Neural progenitor cell (in vitro differentiated cells): Measurements from ENCODE around the gene SLC12A7. TPM values are rescaled to one million over a fixed set of nuclear protein-coding genes. Genes with fewer than 3 reads are reported as not detected.
"Not testable (repeated sequence)": the region's sequence is repeated elsewhere in the genome, so short reads cannot be mapped to it uniquely, and the experiment has no call there.

ENCODE experiments used
- DNase-seq: peaks from one replicate; pipeline ENCODE4 v3.0.0-alpha.2; 2016; ENCODE audit warnings: low spot score
- H2AFZ ChIP-seq: fragments of 200-600 bp; sonication (generic); replicated peaks from 2 replicates; pipeline ENCODE4 v1.6.1; 2016; ENCODE audit warnings: antibody characterized with exemption
- H3F3A ChIP-seq: fragments of 200-600 bp; sonication (generic); 2 replicates; pipeline ENCODE4 v1.6.1; 2016; ENCODE audit warnings: antibody characterized with exemption, low read depth
- H3K27ac ChIP-seq: fragments of 200-600 bp; sonication (generic); 2 replicates; pipeline ENCODE4 v1.5.1; 2016; ENCODE audit warnings: mild to moderate bottlenecking
- H3K27me3 ChIP-seq: fragments of 200-600 bp; sonication (generic); 2 replicates; pipeline ENCODE4 v1.6.1; 2016; ENCODE audit warnings: mild to moderate bottlenecking, moderate library complexity
- H3K36me3 ChIP-seq: fragments of 200-600 bp; sonication (generic); 2 replicates; pipeline ENCODE4 v1.5.1; 2016
- H3K4me1 ChIP-seq: fragments of 200-600 bp; sonication (generic); 2 replicates; pipeline ENCODE4 v1.6.1; 2016; ENCODE audit warnings: mixed run types
- H3K4me2 ChIP-seq: fragments of 200-600 bp; sonication (generic); 2 replicates; pipeline ENCODE4 v1.6.1; 2016
- H3K4me3 ChIP-seq: fragments of 200-600 bp; sonication (generic); 2 replicates; pipeline ENCODE4 v1.5.1; 2016
- H3K79me2 ChIP-seq: fragments of 200-600 bp; sonication (generic); 2 replicates; pipeline ENCODE4 v1.6.1; 2016; ENCODE audit warnings: low read depth
- H3K9ac ChIP-seq: fragments of 200-600 bp; sonication (generic); 2 replicates; pipeline ENCODE4 v1.6.1; 2016
- H3K9me3 ChIP-seq: fragments of 200-600 bp; sonication (generic); 2 replicates; pipeline ENCODE4 v1.5.1; 2016; ENCODE audit warnings: low read depth
- H4K20me1 ChIP-seq: fragments of 200-600 bp; sonication (generic); 2 replicates; pipeline ENCODE4 v1.6.1; 2016; ENCODE audit warnings: low read depth
- H3K27ac Mint-ChIP-seq: 3 replicates; pipeline ENCODE4 v1.8.0; 2021; ENCODE audit warnings: mixed read lengths
- H3K27me3 Mint-ChIP-seq: 2 replicates; pipeline ENCODE4 v1.8.0; 2022; ENCODE audit warnings: low read depth, mild to moderate bottlenecking, inconsistent platforms, moderate library complexity, mixed read lengths; ENCODE audit not compliant: insufficient read depth
- H3K36me3 Mint-ChIP-seq: 3 replicates; pipeline ENCODE4 v1.8.0; 2021; ENCODE audit warnings: mixed read lengths
- H3K4me1 Mint-ChIP-seq: 3 replicates; pipeline ENCODE4 v1.8.0; 2021; ENCODE audit warnings: mixed read lengths
- H3K4me3 Mint-ChIP-seq: 3 replicates; pipeline ENCODE4 v1.8.0; 2021; ENCODE audit warnings: mild to moderate bottlenecking, moderate library complexity, mixed read lengths
- H3K9me3 Mint-ChIP-seq: 3 replicates; pipeline ENCODE4 v1.8.0; 2020; ENCODE audit warnings: mixed read lengths
- CTCF ChIP-seq: fragments of 200-600 bp; sonication (generic); IDR thresholded peaks from 2 replicates; pipeline ENCODE4 v1.5.1; 2017; ENCODE audit warnings: antibody characterized with exemption, mild to moderate bottlenecking
- EZH2 ChIP-seq: fragments of 200-600 bp; sonication (generic); IDR thresholded peaks from 2 replicates; pipeline ENCODE4 v1.6.1; 2017; ENCODE audit warnings: antibody characterized with exemption, mild to moderate bottlenecking, moderate library complexity
- EZH2phosphoT487 ChIP-seq: fragments of 200-600 bp; sonication (generic); IDR thresholded peaks from 2 replicates; pipeline ENCODE4 v1.6.1; 2017; ENCODE audit warnings: antibody characterized with exemption
- total RNA-seq: library from RNA; depleted of rRNA; stranded (reverse); fragments of >200 nt; gene quantifications from 2 replicates; pipeline ENCODE4 v1.2.3, GENCODE V29; 2015; ENCODE audit warnings: low replicate concordance

Gene SLC12A7
- total RNA-seq, 1 donor from 2014 or later, result 7.5 TPM

GRCh38 chr5:1159341-1159675, 47.4 kb upstream of the SLC12A7 start:
- no peak overlapping the region for H3K27ac ChIP-seq
- H3K4me1 Mint-ChIP-seq, result peaks cover 10% of the 10 kb centered on the region
- no peak for TF ChIP-seq EZH2
- no peak for TF ChIP-seq EZH2phosphoT487
- TF ChIP-seq CTCF, result no peak
- H3K27me3 ChIP-seq, result peaks cover 49% of the 10 kb centered on the region
- no peak for DNase-seq
- H3K9ac ChIP-seq, result no peak overlapping the region
- peaks cover 5% of the 10 kb centered on the region for H3K36me3 Mint-ChIP-seq
- H2AFZ ChIP-seq, result no peak overlapping the region
- H3F3A ChIP-seq, result peaks cover 2% of the 10 kb centered on the region
- H3K9me3 ChIP-seq, result no peaks in the 10 kb centered on the region
- peaks cover 3% of the 10 kb centered on the region for H3K4me1 ChIP-seq
- H4K20me1 ChIP-seq, result peaks cover 3% of the 10 kb centered on the region
- no peak overlapping the region for H3K4me3 ChIP-seq
- H3K9me3 Mint-ChIP-seq, result peaks cover 7% of the 10 kb centered on the region
- H3K27me3 Mint-ChIP-seq, result peaks cover 31% of the 10 kb centered on the region
- H3K79me2 ChIP-seq, result no peaks in the 10 kb centered on the region
- H3K36me3 ChIP-seq, result no peaks in the 10 kb centered on the region
- H3K27ac Mint-ChIP-seq, result no peak overlapping the region
- H3K4me2 ChIP-seq, result no peak overlapping the region
- no peak overlapping the region for H3K4me3 Mint-ChIP-seq

DNA sequence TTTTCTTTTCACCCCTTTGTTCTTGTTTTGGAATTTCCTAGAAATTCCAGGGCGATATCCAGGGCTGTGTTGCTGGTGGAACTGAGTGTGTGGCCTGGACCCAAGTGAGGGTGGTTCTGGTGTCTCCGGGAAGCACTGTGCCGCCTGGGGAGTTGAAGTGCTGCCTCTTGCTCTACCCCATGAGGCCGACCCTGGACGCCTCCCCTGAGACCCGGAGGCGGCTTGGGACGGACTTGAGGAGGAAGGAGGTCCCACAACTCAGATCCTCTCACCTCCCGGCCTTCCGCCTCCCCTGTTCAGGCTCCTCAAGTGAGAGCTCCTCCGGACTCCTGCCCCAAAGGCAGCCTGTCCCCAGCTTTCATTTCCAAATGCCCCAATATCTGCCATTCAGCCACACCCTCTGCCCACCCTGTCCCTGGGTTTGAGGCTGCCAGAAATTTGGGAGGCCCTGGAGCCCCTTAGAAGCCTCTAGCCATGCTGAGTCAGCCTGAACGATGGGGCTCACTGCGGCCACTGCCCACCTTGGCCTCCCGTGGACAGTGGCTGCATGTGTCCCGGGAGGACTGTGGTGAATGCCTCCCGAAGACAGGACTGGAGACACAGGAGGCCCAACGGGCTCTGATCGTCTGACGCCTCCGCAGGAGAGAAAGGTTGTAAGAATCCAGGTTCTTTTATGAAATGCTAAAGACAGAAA, 46.9 kb upstream of the SLC12A7 start:
- Mint-ChIP-seq H3K36me3 (peaks cover 5% of the 10 kb centered on the region), H3K27ac (no peak overlapping the region)

GRCh38 chr5:1157461-1157986, 45.7 kb upstream of the SLC12A7 start:
- H4K20me1 ChIP-seq, H3K4me3 ChIP-seq, H3K79me2 ChIP-seq, H3F3A ChIP-seq, H3K4me1 ChIP-seq, H3K36me3 ChIP-seq, H3K9ac ChIP-seq, H3K9me3 ChIP-seq, H2AFZ ChIP-seq, DNase-seq, H3K9me3 Mint-ChIP-seq, H3K4me2 ChIP-seq, H3K27ac Mint-ChIP-seq, H3K27ac ChIP-seq, H3K36me3 Mint-ChIP-seq: not testable (repeated sequence)
- H3K27me3 ChIP-seq, result peaks cover 66% of the 10 kb centered on the region
- Mint-ChIP-seq H3K27me3 (peaks cover 33% of the 10 kb centered on the region), H3K4me3 (peak overlapping the region; percentile 33), H3K4me1 (peaks cover 10% of the 10 kb centered on the region)

More for the DNA sequence above, 46.9 kb upstream of the SLC12A7 start:
- Histone ChIP-seq H3K4me1 (peaks cover 3% of the 10 kb centered on the region), H3F3A (peaks cover 2% of the 10 kb centered on the region), H3K79me2 (no peaks in the 10 kb centered on the region), H3K27ac (no peak overlapping the region), H3K27me3 (peaks cover 54% of the 10 kb centered on the region), H4K20me1 (peaks cover 3% of the 10 kb centered on the region), H2AFZ (no peak overlapping the region), H3K4me3 (no peak overlapping the region), H3K4me2 (no peak overlapping the region), H3K9ac (no peak overlapping the region), H3K9me3 (no peaks in the 10 kb centered on the region), H3K36me3 (no peaks in the 10 kb centered on the region)
- DNase-seq, result no peak
- Mint-ChIP-seq H3K27me3 (peaks cover 36% of the 10 kb centered on the region), H3K9me3 (peaks cover 7% of the 10 kb centered on the region), H3K4me1 (peaks cover 9% of the 10 kb centered on the region), H3K4me3 (no peak overlapping the region)
- TF ChIP-seq CTCF, result no peak

DNA sequence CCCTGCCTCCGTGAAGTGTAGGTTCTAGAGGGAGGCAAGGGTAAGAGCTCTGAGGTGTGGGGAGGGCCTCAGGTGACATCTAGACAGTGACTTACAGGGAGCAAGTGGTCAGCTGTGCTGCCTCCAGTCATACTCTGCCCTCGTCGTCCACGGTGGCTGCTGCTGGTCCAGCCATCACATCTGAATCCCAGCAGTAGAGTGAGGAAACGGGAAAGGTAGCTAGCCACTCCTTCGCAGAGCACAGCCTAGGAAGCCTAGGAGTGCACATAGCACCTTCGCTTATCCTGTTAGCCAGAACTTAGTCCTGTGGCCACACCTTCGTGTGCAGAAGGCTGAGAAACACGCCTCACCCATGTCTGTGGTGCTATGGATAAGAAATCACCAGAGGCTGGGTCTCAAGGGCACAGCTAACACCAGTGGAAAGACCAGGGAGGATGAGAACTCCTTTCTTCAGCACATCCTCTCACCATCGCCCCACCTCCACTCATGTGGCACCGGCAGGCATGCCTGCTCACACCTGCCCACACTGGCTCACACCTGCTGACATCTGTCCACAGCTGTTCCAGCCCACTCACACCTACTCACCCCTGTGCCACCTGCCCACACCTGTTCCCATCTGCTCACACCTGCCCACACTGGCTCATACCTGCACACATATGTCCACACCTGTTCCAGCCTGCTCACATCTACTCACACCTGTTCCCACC, 45.0 kb upstream of the SLC12A7 start:
- peaks cover 33% of the 10 kb centered on the region for H3K27me3 Mint-ChIP-seq
- Histone ChIP-seq H3K27me3 (peaks cover 70% of the 10 kb centered on the region), H3K4me3 (no peak overlapping the region)

More for the DNA sequence above, 45.0 kb upstream of the SLC12A7 start:
- no peak overlapping the region for H3K4me2 ChIP-seq
- peaks cover 7% of the 10 kb centered on the region for H3K9me3 Mint-ChIP-seq
- no peak for DNase-seq
- no peaks in the 10 kb centered on the region for H3K9me3 ChIP-seq
- H3K79me2 ChIP-seq, result no peaks in the 10 kb centered on the region
- H3K4me3 Mint-ChIP-seq, result peak overlapping the region; percentile 33
- peaks cover 3% of the 10 kb centered on the region for H3K4me1 ChIP-seq
- H3K36me3 Mint-ChIP-seq, result peaks cover 5% of the 10 kb centered on the region
- no peak for TF ChIP-seq EZH2
- no peak for TF ChIP-seq EZH2phosphoT487
- TF ChIP-seq CTCF, result no peak
- peaks cover 2% of the 10 kb centered on the region for H3F3A ChIP-seq
- H4K20me1 ChIP-seq, result peaks cover 3% of the 10 kb centered on the region
- no peaks in the 10 kb centered on the region for H3K36me3 ChIP-seq
- H3K4me1 Mint-ChIP-seq, result peaks cover 10% of the 10 kb centered on the region
- no peak overlapping the region for H3K9ac ChIP-seq
- no peak overlapping the region for H3K27ac ChIP-seq
- H3K27ac Mint-ChIP-seq, result no peak overlapping the region
- H2AFZ ChIP-seq, result no peak overlapping the region
